Liver (tissue), 9 donors: ENCODE results near the gene RNGTT. TPM values are rescaled to one million over a fixed set of nuclear protein-coding genes. Genes with fewer than 3 reads are reported as not detected.

Experiments
- DNase-seq: peaks from one replicate; pipeline ENCODE4 v3.0.0-alpha.2; 2017; ENCODE audit warnings: low spot score
- H3K27ac ChIP-seq, 2 donors: one replicate each; pipeline ENCODE4 v1.7.0; 2013; ENCODE audit warnings: inconsistent platforms in 2 of 2, low read length in 2 of 2, control low read depth in 1 of 2, low read depth in 1 of 2, mild to moderate bottlenecking in 1 of 2
- H3K27me3 ChIP-seq, 4 donors: one replicate each; pipeline versions ENCODE4 v1.6.1 to v1.7.0; 2013; ENCODE audit warnings: low read length in 3 of 4, inconsistent platforms in 1 of 4, mild to moderate bottlenecking in 1 of 4, moderate library complexity in 1 of 4; ENCODE audit not compliant: control insufficient read depth in 4 of 4, insufficient read depth in 4 of 4
- H3K36me3 ChIP-seq, 4 donors: one replicate each; pipeline versions ENCODE4 v1.6.1 to v1.7.0; 2013; ENCODE audit warnings: low read length in 3 of 4, mild to moderate bottlenecking in 3 of 4, low read depth in 1 of 4, moderate library complexity in 1 of 4; ENCODE audit not compliant: control insufficient read depth in 4 of 4, insufficient read depth in 3 of 4
- H3K4me1 ChIP-seq, 4 donors: one replicate each; pipeline versions ENCODE4 v1.6.1 to v1.7.0; 2013; ENCODE audit warnings: low read length in 3 of 4, mild to moderate bottlenecking in 3 of 4, moderate library complexity in 1 of 4; ENCODE audit not compliant: control insufficient read depth in 4 of 4, insufficient read depth in 4 of 4
- H3K4me3 ChIP-seq, 3 donors: one replicate each; pipeline versions ENCODE4 v1.6.1 to v1.7.0; 2013; ENCODE audit warnings: low read length in 3 of 3, control low read depth in 1 of 3, low read depth in 1 of 3, mild to moderate bottlenecking in 1 of 3
- H3K9ac ChIP-seq, 2 donors: one replicate each; pipeline ENCODE4 v1.7.0; 2013; ENCODE audit warnings: low read length in 2 of 2, mild to moderate bottlenecking in 2 of 2, moderate library complexity in 2 of 2, control low read depth in 1 of 2, low read depth in 1 of 2
- H3K9me3 ChIP-seq, 4 donors: one replicate each; pipeline versions ENCODE4 v1.6.1 to v1.7.0; 2013; ENCODE audit warnings: low read length in 3 of 4; ENCODE audit not compliant: control insufficient read depth in 4 of 4
- ATF3 ChIP-seq: IDR thresholded peaks from 2 replicates; pipeline ENCODE4 v1.6.1; 2016; ENCODE audit warnings: antibody characterized with exemption
- CTCF ChIP-seq: fragments of 150-350 bp; IDR thresholded peaks from 2 replicates; pipeline ENCODE4 v1.5.1; 2017; ENCODE audit warnings: improper control_type of control experiment, low read depth, low read length; ENCODE audit not compliant: missing input control
- EGR1 ChIP-seq, 2 donors: IDR thresholded peaks; 2 replicates each; pipeline ENCODE4 v1.6.1; 2016 to 2018; ENCODE audit warnings: antibody characterized with exemption in 2 of 2, low read depth in 2 of 2
- FOXA1 ChIP-seq: IDR thresholded peaks from 2 replicates; pipeline ENCODE4 v1.6.1; 2016; ENCODE audit warnings: antibody characterized with exemption
- FOXA2 ChIP-seq: IDR thresholded peaks from 2 replicates; pipeline ENCODE4 v1.6.1; 2016; ENCODE audit warnings: antibody characterized with exemption
- GABPA ChIP-seq, 2 donors: IDR thresholded peaks in 1 of 2; conservative IDR thresholded peaks in 1 of 2; 2 replicates each; pipeline ENCODE4 v1.6.1; 2016; ENCODE audit warnings: antibody characterized with exemption in 2 of 2, mild to moderate bottlenecking in 1 of 2, moderate library complexity in 1 of 2
- HNF4A ChIP-seq, 2 donors: conservative IDR thresholded peaks; 2 replicates each; pipeline ENCODE4 v1.6.1; 2016; ENCODE audit warnings: antibody characterized with exemption in 2 of 2, mild to moderate bottlenecking in 2 of 2
- JUND ChIP-seq, 2 donors: IDR thresholded peaks; 2 replicates each; pipeline ENCODE4 v1.6.1; 2016; ENCODE audit warnings: antibody characterized with exemption in 2 of 2
- RAD21 ChIP-seq, 2 donors: IDR thresholded peaks; 2 replicates each; pipeline ENCODE4 v1.6.1; 2016; ENCODE audit warnings: antibody characterized with exemption in 2 of 2, mild to moderate bottlenecking in 2 of 2
- REST ChIP-seq: IDR thresholded peaks from 2 replicates; pipeline ENCODE4 v1.6.1; 2016; ENCODE audit warnings: antibody characterized with exemption, mild to moderate bottlenecking
- RXRA ChIP-seq, 2 donors: IDR thresholded peaks; 2 replicates each; pipeline ENCODE4 v1.6.1; 2017 to 2018; ENCODE audit warnings: antibody characterized with exemption in 2 of 2, mild to moderate bottlenecking in 1 of 2
- TAF1 ChIP-seq: conservative IDR thresholded peaks from 2 replicates; pipeline ENCODE4 v1.6.1; 2016; ENCODE audit warnings: antibody characterized with exemption, mild to moderate bottlenecking
- YY1 ChIP-seq: IDR thresholded peaks from 2 replicates; pipeline ENCODE4 v1.6.1; 2016; ENCODE audit warnings: antibody characterized with exemption, mild to moderate bottlenecking
- ZBTB33 ChIP-seq: IDR thresholded peaks from 2 replicates; pipeline ENCODE4 v1.6.1; 2016; ENCODE audit warnings: antibody characterized with exemption
- WGBS: extraction: QIAGEN DNeasy Blood & Tissue Kit; methylation state at CpG from one replicate; pipeline ENCODE4 v1.1.7; 2013; 5-methylcytosine and 5-hydroxymethylcytosine counted together
- polyA plus RNA-seq, 2 donors: library from polyadenylated mRNA; stranded (reverse) in 1 of 2; unstranded in 1 of 2; fragments of 200-250 nt in 1 of 2; fragments of >200 nt in 1 of 2; fragmentation: Nextera tagmentation in 1 of 2; extraction: Ambion mirVana in 1 of 2; gene quantifications; one replicate each; pipeline versions ENCODE4 v1.2.1 to v1.2.3, GENCODE V29; 2013 to 2015
- total RNA-seq, 2 donors: library from RNA; depleted of rRNA; stranded (reverse); fragments of >200 nt; gene quantifications; one replicate each; pipeline ENCODE4 v1.2.3, GENCODE V29; 2014
- donor health status: healthy.
- donor health status: healthy.
- donor health status: healthy.
- donor health status: healthy.
- donor health status: healthy.

The RNGTT gene
- total and polyA plus RNA-seq, 4 donors = 4.1 to 20.8 (median 7.2) TPM

- Histone ChIP-seq H3K9me3 (no peaks in the 10 kb centered on the region), H3K27me3 (no peaks in the 10 kb centered on the region), H3K9ac (no peak overlapping the region), H3K4me1 (no peaks in the 10 kb centered on the region), H3K4me3 (no peak overlapping the region), H3K27ac (no peak overlapping the region), H3K36me3 (no peaks in the 10 kb centered on the region)
- WGBS = 94% methylated on average over 4 of the region's 4 CpGs
- TF ChIP-seq FOXA2 = no peak
- no peak for TF ChIP-seq YY1
- TF ChIP-seq JUND (IDR thresholded peaks at IDR 0.05) = no peak
- no peak for TF ChIP-seq TAF1
- DNase-seq = no peak
These were observed 33.9 kb upstream of the RNGTT start for GRCh38 chr6:88997327-88997726.

- no peak overlapping the region for H3K9ac ChIP-seq
- H3K4me1 ChIP-seq = no peaks in the 10 kb centered on the region
- TF ChIP-seq ZBTB33 (no peak), ATF3 (no peak), JUND (IDR thresholded peaks at IDR 0.05) (no peak), RAD21 (IDR thresholded peaks at IDR 0.05) (no peak), RXRA (IDR thresholded peaks at IDR 0.05) (no peak), CTCF (no peak), FOXA2 (no peak), GABPA (IDR thresholded peaks at IDR 0.05 in 1 of 2, conservative IDR thresholded peaks at IDR 0.05 in 1 of 2) (no peak), HNF4A (conservative IDR thresholded peaks at IDR 0.05) (no peak), FOXA1 (no peak)
- WGBS = 95% methylated on average over 1 of the region's 1 CpG
- DNase-seq = no peak
- H3K36me3 ChIP-seq = no peaks in the 10 kb centered on the region
- no peak overlapping the region for H3K27ac ChIP-seq
- H3K4me3 ChIP-seq = no peak overlapping the region
- no peaks in the 10 kb centered on the region for H3K27me3 ChIP-seq
- H3K9me3 ChIP-seq = no peaks in the 10 kb centered on the region
These were observed 29.5 kb upstream of the RNGTT start for GRCh38 chr6:88992741-88993552.

GRCh38 chr6:88989215-88989614 is 25.8 kb upstream of the RNGTT start:
- WGBS = 86% methylated on average over 1 of the region's 1 CpG
- no peaks in the 10 kb centered on the region for H3K9me3 ChIP-seq
- H3K27me3 ChIP-seq = no peaks in the 10 kb centered on the region
- no peak for DNase-seq
- no peaks in the 10 kb centered on the region for H3K4me1 ChIP-seq
- H3K36me3 ChIP-seq = no peaks in the 10 kb centered on the region
- no peak overlapping the region for H3K9ac ChIP-seq
- no peak overlapping the region for H3K4me3 ChIP-seq
- H3K27ac ChIP-seq = no peak overlapping the region
- TF ChIP-seq FOXA2 (no peak), REST (no peak), EGR1 (IDR thresholded peaks at IDR 0.05; ENCODE audit: low read depth in 2 of 2) (no peak)
